Neuronal stem cell (in vitro differentiated cells): Measurements from ENCODE around the gene ZNF98.

Experiments
- DNase-seq: peaks from one replicate; pipeline ENCODE4 v3.0.0-alpha.2; 2013; ENCODE audit warnings: low spot score
- H2AFZ ChIP-seq: one replicate; pipeline ENCODE4 v1.6.1; 2013; ENCODE audit warnings: mild to moderate bottlenecking, low read length, inconsistent platforms
- H2AK5ac ChIP-seq: 2 replicates; pipeline ENCODE4 v1.6.1; 2013; ENCODE audit warnings: low read depth, mild to moderate bottlenecking, inconsistent platforms, low read length, moderate library complexity, mixed read lengths
- H2BK120ac ChIP-seq: 2 replicates; pipeline ENCODE4 v1.6.1; 2013; ENCODE audit warnings: low read depth, mild to moderate bottlenecking, inconsistent platforms, low read length, moderate library complexity, mixed read lengths
- H2BK12ac ChIP-seq: one replicate; pipeline ENCODE4 v1.6.1; 2013; ENCODE audit warnings: low read length, inconsistent platforms
- H2BK15ac ChIP-seq: 2 replicates; pipeline ENCODE4 v1.6.1; 2013; ENCODE audit warnings: mild to moderate bottlenecking, low read length, inconsistent platforms, mixed read lengths
- H2BK5ac ChIP-seq: one replicate; pipeline ENCODE4 v1.6.1; 2013; ENCODE audit warnings: inconsistent platforms, mild to moderate bottlenecking, low read length, moderate library complexity
- H3K14ac ChIP-seq: one replicate; pipeline ENCODE4 v1.6.1; 2013; ENCODE audit warnings: low read length, inconsistent platforms
- H3K18ac ChIP-seq: 2 replicates; pipeline ENCODE4 v1.6.1; 2013; ENCODE audit warnings: low read length, inconsistent platforms
- H3K23ac ChIP-seq: 2 replicates; pipeline ENCODE4 v1.6.1; 2013; ENCODE audit warnings: low read depth, mild to moderate bottlenecking, mixed read lengths, low read length, inconsistent platforms; ENCODE audit not compliant: poor library complexity
- H3K27ac ChIP-seq: replicated peaks from 3 replicates; pipeline ENCODE4 v1.5.1; 2013; ENCODE audit warnings: low read length, inconsistent platforms
- H3K27me3 ChIP-seq, 3 experiments: 2 replicates each; pipeline ENCODE4 v1.6.1; 2013; ENCODE audit warnings: low read length in 3 of 3, mild to moderate bottlenecking in 2 of 3, inconsistent platforms in 1 of 3, low read depth in 1 of 3, mixed read lengths in 1 of 3, moderate library complexity in 1 of 3; ENCODE audit not compliant: control insufficient read depth in 3 of 3, insufficient read depth in 3 of 3
- H3K36me3 ChIP-seq, 2 donors: replicated peaks in 1 of 2; 2 replicates each; pipeline ENCODE4 v1.6.1; 2013; ENCODE audit warnings: low read length in 2 of 2; ENCODE audit not compliant: control insufficient read depth in 2 of 2, insufficient read depth in 2 of 2
- H3K4ac ChIP-seq: 2 replicates; pipeline ENCODE4 v1.6.1; 2013; ENCODE audit warnings: inconsistent platforms, mild to moderate bottlenecking, low read length, moderate library complexity
- H3K4me1 ChIP-seq, 2 donors: 1 replicate in 1 of 2; 2 replicates in 1 of 2; pipeline ENCODE4 v1.6.1; 2013; ENCODE audit warnings: low read length in 2 of 2, low read depth in 1 of 2; ENCODE audit not compliant: control insufficient read depth in 2 of 2, insufficient read depth in 1 of 2
- H3K4me2 ChIP-seq: one replicate; pipeline ENCODE4 v1.6.1; 2013; ENCODE audit warnings: mild to moderate bottlenecking, low read length, inconsistent platforms; ENCODE audit not compliant: insufficient read depth, poor library complexity, severe bottlenecking
- H3K4me3 ChIP-seq, 2 donors: 2 replicates each; pipeline ENCODE4 v1.5.1; 2013; ENCODE audit warnings: low read length in 2 of 2, mild to moderate bottlenecking in 2 of 2, inconsistent platforms in 1 of 2, moderate library complexity in 1 of 2
- H3K79me1 ChIP-seq: one replicate; pipeline ENCODE4 v1.6.1; 2013; ENCODE audit warnings: low read depth, mild to moderate bottlenecking, inconsistent platforms, low read length, moderate library complexity
- H3K9ac ChIP-seq: one replicate; pipeline ENCODE4 v1.6.1; 2013; ENCODE audit warnings: mild to moderate bottlenecking, low read depth, low read length, inconsistent platforms; ENCODE audit not compliant: poor library complexity
- H3K9me3 ChIP-seq, 2 donors: replicated peaks in 1 of 2; 2 replicates each; pipeline versions ENCODE3 to v1.6.1; 2013; ENCODE audit warnings: low read length in 2 of 2, mild to moderate bottlenecking in 2 of 2, inconsistent platforms in 1 of 2, low read depth in 1 of 2, mixed read lengths in 1 of 2, moderate library complexity in 1 of 2; ENCODE audit not compliant: control insufficient read depth in 2 of 2, insufficient read depth in 1 of 2
- H4K8ac ChIP-seq: one replicate; pipeline ENCODE4 v1.6.1; 2013; ENCODE audit warnings: low read depth, mild to moderate bottlenecking, inconsistent platforms, low read length, moderate library complexity
- H4K91ac ChIP-seq: one replicate; pipeline ENCODE4 v1.6.1; 2013; ENCODE audit warnings: low read length, low read depth, mild to moderate bottlenecking, inconsistent platforms; ENCODE audit not compliant: poor library complexity
- whole genome bisulfite sequencing, 2 donors: extraction: QIAGEN DNeasy Blood & Tissue Kit; methylation state at CpG; one replicate each; pipeline ENCODE4 v1.1.7; 2013; ENCODE audit warnings: missing lambda C conversion rate in 2 of 2, mixed read lengths in 1 of 2; ENCODE audit not compliant: insufficient read length in 2 of 2, insufficient replicate concordance in 1 of 2; ENCODE audit errors: extremely low coverage in 2 of 2; 5-methylcytosine and 5-hydroxymethylcytosine counted together

Gene ZNF98

GRCh38 chr19:22427547-22427946 is 5.4 kb upstream of the ZNF98 start:
- H3K4me1 ChIP-seq = no peaks in the 10 kb centered on the region
- H3K27me3 ChIP-seq = no peaks in the 10 kb centered on the region
- no peaks in the 10 kb centered on the region for H3K36me3 ChIP-seq
- H3K18ac ChIP-seq = no peak overlapping the region
- H3K9ac ChIP-seq = no peak overlapping the region
- no peak overlapping the region for H4K91ac ChIP-seq
- no peak overlapping the region for H2BK15ac ChIP-seq
- no peak overlapping the region for H2BK120ac ChIP-seq
- H3K14ac ChIP-seq = peak overlapping the region; percentile 71
- H3K23ac ChIP-seq = no peak overlapping the region
- H3K4ac ChIP-seq = no peak overlapping the region
- H4K8ac ChIP-seq = no peak overlapping the region
- no peak overlapping the region for H3K4me3 ChIP-seq
- no peak for DNase-seq
- no peak overlapping the region for H3K4me2 ChIP-seq
- H2AFZ ChIP-seq = no peak overlapping the region
- no CpG with 5 or more reads among the region's 19 CpGs for WGBS, 2 donors
- H2BK5ac ChIP-seq = no peak overlapping the region
- no peak overlapping the region for H3K27ac ChIP-seq
- no peaks in the 10 kb centered on the region for H3K79me1 ChIP-seq
- no peak overlapping the region for H2AK5ac ChIP-seq
- H2BK12ac ChIP-seq = no peak overlapping the region
- peaks cover 0 to 18% of the 10 kb centered on the region in 2 donors for H3K9me3 ChIP-seq

GRCh38 chr19:22426901-22427300 is 4.8 kb upstream of the ZNF98 start:
- Histone ChIP-seq H2AFZ (no peak overlapping the region), H2BK5ac (no peak overlapping the region), H3K23ac (no peak overlapping the region), H3K18ac (no peak overlapping the region), H3K4ac (no peak overlapping the region), H3K27me3 (no peaks in the 10 kb centered on the region), H4K91ac (no peak overlapping the region), H3K4me1 (no peaks in the 10 kb centered on the region), H3K27ac (no peak overlapping the region), H2BK120ac (no peak overlapping the region), H2BK12ac (no peak overlapping the region), H2AK5ac (no peak overlapping the region), H3K9ac (no peak overlapping the region), H3K36me3 (no peaks in the 10 kb centered on the region), H3K4me3 (no peak overlapping the region), H3K9me3 (peaks cover 0 to 21% of the 10 kb centered on the region in 2 donors), H4K8ac (no peak overlapping the region), H3K4me2 (no peak overlapping the region), H3K79me1 (peaks cover 2% of the 10 kb centered on the region), H3K14ac (no peak overlapping the region), H2BK15ac (no peak overlapping the region)
- DNase-seq = no peak
- WGBS, 2 donors = no CpG with 5 or more reads among the region's 8 CpGs

- no peak overlapping the region for H3K4me3 ChIP-seq
- H3K4ac ChIP-seq = no peak overlapping the region
- no peaks in the 10 kb centered on the region for H3K36me3 ChIP-seq
- no peak overlapping the region for H4K91ac ChIP-seq
- H2AK5ac ChIP-seq = no peak overlapping the region
- H3K18ac ChIP-seq = no peak overlapping the region
- H3K27me3 ChIP-seq = no peaks in the 10 kb centered on the region
- no peak overlapping the region for H2BK5ac ChIP-seq
- no peak overlapping the region for H3K4me2 ChIP-seq
- no peak overlapping the region for H4K8ac ChIP-seq
- H3K9ac ChIP-seq = no peak overlapping the region
- no peak overlapping the region for H2AFZ ChIP-seq
- no peak for DNase-seq
- H3K9me3 ChIP-seq = peaks cover 0 to 21% of the 10 kb centered on the region in 2 donors
- no peak overlapping the region for H2BK15ac ChIP-seq
- peaks cover 2% of the 10 kb centered on the region for H3K79me1 ChIP-seq
- no peak overlapping the region for H2BK120ac ChIP-seq
- no peak overlapping the region for H2BK12ac ChIP-seq
- H3K4me1 ChIP-seq = no peaks in the 10 kb centered on the region
- no peak overlapping the region for H3K14ac ChIP-seq
- no CpG with 5 or more reads among the region's 20 CpGs for WGBS, 2 donors
- H3K23ac ChIP-seq = peak overlapping the region; percentile 65
- H3K27ac ChIP-seq = no peak overlapping the region
Measured at GRCh38 chr19:22421797-22422196, 349 bp downstream of the ZNF98 start.

- H3K23ac ChIP-seq = no peak overlapping the region
- H3K27me3 ChIP-seq = no peaks in the 10 kb centered on the region
- no peak overlapping the region for H3K27ac ChIP-seq
- H3K18ac ChIP-seq = no peak overlapping the region
- H3K9ac ChIP-seq = no peak overlapping the region
- no peak overlapping the region for H3K4me3 ChIP-seq
- no CpG with 5 or more reads among the region's 2 CpGs for WGBS, 2 donors
- H2BK120ac ChIP-seq = no peak overlapping the region
- no peak overlapping the region for H3K14ac ChIP-seq
- no peak overlapping the region for H2BK15ac ChIP-seq
- no peak overlapping the region for H2AFZ ChIP-seq
- no peak overlapping the region for H4K8ac ChIP-seq
- no peak overlapping the region for H4K91ac ChIP-seq
- no peaks in the 10 kb centered on the region for H3K79me1 ChIP-seq
- H2AK5ac ChIP-seq = no peak overlapping the region
- H2BK5ac ChIP-seq = no peak overlapping the region
- peaks cover 0 to 12% of the 10 kb centered on the region in 2 donors for H3K9me3 ChIP-seq
- no peak overlapping the region for H3K4me2 ChIP-seq
- no peak overlapping the region for H2BK12ac ChIP-seq
- H3K4ac ChIP-seq = no peak overlapping the region
- no peaks in the 10 kb centered on the region for H3K4me1 ChIP-seq
- no peak for DNase-seq
- no peaks in the 10 kb centered on the region for H3K36me3 ChIP-seq
Measured at GRCh38 chr19:22354665-22355064, 67.5 kb downstream of the ZNF98 start.
